GM12891 (cell line): ENCODE results near the gene CYP4F8.

Experiments used
- POLR2A ChIP-seq: IDR thresholded peaks from 2 replicates; pipeline ENCODE4 v1.6.1; 2011; ENCODE audit warnings: low read depth, low read length, control low read depth
- POLR2AphosphoS5 ChIP-seq: IDR thresholded peaks from 2 replicates; pipeline ENCODE4 v1.6.1; 2011; ENCODE audit warnings: low read depth, low read length, control low read depth
- TAF1 ChIP-seq: IDR thresholded peaks from 2 replicates; pipeline ENCODE4 v1.6.1; 2011; ENCODE audit warnings: low read depth, low read length, control low read depth

- TF ChIP-seq POLR2A, result no peak
- no peak for TF ChIP-seq TAF1
- no peak for TF ChIP-seq POLR2AphosphoS5
Measured at GRCh38 chr19:15615526-15615925, 508 bp downstream of the CYP4F8 start.
